GM21717 (cell line): Measurements from ENCODE around the gene CEP72.

Experiments used
- ATAC-seq: cut with Tn5 transposase; IDR thresholded peaks from one replicate; pipeline ENCODE4 v1.9.1; 2021; ENCODE audit warnings: mild to moderate bottlenecking, moderate library complexity; ENCODE audit not compliant: unreplicated experiment

The CEP72 gene

DNA sequence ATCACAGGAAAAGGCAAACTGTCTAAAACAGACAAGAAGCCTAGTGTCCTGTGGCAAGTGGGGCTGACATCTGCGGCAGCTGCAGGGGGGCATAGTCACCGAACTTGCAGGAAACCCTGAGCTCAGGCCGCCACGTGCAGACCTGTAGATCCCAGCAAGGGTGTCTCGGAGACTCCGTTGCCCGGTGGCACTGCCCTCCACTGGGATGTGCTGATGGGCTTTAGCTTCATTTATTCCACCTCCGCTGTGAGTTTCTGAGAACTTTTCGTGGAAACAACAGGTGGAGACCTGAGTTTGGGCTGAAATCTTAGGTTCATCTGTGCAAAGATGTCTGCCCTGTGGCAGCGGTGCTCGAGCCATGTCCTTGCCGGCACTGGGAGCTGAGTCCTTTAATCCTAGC lies 22.1 kb downstream of the CEP72 start:
- no peak for ATAC-seq

DNA sequence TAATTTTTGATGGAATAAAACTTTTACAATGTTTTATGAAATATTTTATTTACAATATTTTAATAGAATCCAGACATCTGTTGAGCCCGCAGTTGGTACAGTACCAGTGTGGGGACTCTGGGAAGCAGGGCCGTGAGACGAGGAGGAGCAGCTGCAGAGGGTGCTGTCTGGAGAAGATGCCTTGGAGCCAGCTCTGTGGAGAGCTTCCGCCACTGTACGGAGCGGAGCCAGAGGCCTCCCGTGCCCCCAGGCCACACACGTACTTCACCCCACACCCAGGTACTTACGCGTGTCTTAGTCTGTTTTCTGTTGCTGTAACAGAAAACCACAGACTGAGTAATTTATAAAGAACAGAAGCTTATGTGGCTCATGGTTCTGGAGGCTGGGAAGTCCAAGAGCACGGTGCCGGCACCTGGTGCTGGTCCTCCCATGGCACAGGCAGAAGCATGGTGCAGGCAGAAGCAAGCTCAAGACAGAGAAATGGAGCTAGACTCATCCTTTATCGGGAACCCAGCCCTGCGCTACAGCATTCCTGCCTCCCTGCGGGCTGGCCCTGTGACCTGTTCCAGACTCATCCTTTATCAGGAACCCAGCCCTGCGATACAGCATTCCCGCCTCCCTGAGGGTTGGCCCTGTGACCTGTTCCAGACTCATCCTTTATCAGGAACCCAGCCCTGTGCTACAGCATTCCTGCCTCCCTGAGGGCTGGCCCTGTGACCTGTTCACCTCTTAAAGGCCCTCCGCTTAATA lies 23.3 kb downstream of the CEP72 start:
- no peak for ATAC-seq

- ATAC-seq: no peak
Measured at GRCh38 chr5:636951-637350, 24.8 kb downstream of the CEP72 start.

- ATAC-seq: no peak
Measured at GRCh38 chr5:637581-638450, 25.7 kb downstream of the CEP72 start.

DNA sequence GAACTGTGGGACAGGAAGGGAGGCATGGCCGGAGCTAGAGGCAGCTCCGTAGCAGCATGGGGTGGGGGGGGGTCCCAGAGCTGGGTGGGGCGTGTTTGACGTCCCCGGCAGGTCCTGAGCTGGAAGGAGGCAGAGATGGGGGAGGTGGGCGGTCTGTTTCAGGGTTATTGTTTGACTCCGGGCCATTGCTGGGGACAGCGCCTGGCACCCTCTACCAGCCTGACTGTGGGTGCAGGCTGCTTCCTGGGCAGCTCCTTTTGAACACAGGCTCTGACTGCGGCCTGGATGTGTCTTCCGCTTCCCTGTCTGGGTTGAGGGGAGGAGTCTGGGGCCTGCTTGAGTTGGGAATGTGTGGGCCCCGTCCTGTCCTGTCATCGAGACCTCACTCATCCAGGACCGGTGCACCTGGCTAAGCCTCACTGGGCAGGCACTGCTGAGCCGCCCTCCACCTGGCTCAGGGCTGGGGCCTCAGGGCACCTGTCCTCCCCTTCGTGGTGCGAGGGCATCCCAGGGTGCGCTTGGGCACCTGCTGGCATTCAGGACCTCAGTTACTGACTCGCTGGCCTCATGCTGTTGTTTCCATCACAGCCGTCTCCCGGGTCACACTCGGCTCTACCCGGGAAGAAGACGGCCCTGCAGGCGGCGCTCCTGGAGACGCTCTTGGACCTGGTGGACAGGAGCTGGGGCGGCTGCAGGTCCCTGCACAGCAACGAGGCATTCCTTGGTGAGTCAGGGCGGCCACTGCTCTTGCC lies 26.5 kb downstream of the CEP72 start:
- ATAC-seq: no peak

- no peak for ATAC-seq
Measured at GRCh38 chr5:639253-639530, 27.1 kb downstream of the CEP72 start.

DNA sequence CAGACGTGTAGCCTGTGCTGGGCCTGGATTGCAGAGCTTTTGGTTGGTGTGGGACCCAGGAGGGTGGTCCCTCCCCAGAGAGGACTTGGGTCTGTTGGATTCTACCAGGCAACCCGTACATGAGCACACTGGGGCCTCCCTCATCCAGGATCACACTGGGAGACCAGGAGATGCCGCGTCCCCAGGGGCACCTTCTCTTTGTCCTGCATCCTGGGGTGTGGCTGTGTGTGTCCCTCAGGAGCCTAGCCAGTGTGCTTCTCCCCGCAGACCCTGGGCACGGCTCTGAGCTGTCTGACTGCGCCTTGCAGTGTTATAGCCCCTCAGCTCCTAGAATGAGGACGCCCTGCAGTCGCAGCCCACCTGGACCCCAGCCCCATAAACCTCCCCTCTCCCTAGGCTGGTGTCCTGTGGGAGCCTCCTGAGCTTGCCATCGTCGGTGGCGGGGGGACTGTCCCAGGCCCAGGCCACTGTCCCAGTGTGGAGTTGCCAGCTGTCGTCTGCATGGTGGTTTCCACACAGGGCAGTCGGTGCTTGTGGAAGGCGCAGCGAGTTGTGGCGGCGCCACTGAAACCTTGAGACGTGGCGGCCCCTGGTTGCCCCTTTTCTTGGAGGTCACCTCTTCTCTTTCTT lies 27.6 kb downstream of the CEP72 start:
- no peak for ATAC-seq

GRCh38 chr5:640461-641330 lies 28.6 kb downstream of the CEP72 start:
- ATAC-seq: no peak

- no peak for ATAC-seq
Measured at GRCh38 chr5:641331-641765, 29.2 kb downstream of the CEP72 start.

DNA sequence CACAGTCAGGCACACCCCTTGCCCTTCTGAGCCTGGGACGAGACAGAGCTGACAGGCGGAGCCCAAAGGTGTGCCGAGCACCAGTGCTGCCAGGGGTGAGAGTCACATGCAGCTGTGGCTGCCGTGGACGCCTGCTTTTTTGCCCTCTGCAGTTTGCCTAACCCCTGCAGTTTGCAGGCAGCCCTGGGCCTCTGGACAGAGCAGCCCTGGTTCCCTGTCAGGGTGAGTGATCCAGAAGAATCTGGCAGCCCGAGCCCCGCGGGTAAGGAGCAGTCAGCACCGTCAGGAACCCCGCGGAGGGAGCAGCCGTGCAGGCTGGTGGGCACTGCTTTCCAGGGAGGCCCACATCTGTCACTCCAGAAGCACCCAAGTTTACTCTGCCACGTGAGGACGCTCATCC lies 30.3 kb downstream of the CEP72 start:
- ATAC-seq: no peak

DNA sequence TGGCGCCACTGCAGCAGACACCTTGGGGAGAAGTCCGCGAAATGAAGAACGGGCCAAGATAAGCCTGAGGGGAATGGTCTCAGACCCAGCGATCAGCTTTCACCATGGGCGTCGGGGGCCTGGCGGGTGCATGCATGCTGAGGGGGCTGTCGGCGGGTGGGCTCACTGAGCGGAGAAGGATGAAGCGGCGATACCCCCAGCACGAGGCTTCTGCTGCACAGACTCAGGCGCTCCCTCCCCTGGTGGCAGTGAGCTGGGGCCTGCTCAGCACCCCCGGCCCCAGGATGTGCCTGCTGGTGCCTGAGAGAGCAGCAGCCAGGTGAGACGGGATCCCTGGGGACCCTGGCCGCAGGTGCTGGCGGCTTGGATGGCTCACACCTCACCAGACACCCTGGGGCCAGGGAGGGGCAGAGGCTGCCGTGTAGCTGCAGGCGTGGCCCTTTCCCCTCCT lies 31.2 kb downstream of the CEP72 start:
- peak; percentile 23 for ATAC-seq

DNA sequence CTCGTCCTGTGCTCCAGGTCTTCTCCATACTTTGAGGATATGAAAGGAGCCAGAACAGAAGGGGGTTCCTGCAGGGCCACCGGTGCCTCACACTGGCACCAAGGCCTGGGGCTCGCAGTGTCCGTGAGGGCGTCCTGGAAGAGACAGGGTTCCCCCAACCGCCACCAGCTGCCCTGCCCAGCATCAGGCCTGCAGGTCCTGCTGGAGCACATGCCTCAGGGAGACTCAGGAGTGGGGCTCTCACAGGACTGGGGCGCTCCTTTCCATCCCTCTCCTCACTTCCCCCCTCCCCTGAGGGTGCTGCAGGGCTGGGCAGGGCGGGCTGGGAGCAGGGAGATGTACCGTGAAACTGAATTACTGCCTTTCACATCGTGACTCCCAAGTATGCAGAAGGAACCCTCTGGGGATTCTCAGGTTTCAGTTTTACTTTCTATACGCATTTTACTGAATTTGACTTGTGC lies 31.7 kb downstream of the CEP72 start:
- ATAC-seq: peak; percentile 62

DNA sequence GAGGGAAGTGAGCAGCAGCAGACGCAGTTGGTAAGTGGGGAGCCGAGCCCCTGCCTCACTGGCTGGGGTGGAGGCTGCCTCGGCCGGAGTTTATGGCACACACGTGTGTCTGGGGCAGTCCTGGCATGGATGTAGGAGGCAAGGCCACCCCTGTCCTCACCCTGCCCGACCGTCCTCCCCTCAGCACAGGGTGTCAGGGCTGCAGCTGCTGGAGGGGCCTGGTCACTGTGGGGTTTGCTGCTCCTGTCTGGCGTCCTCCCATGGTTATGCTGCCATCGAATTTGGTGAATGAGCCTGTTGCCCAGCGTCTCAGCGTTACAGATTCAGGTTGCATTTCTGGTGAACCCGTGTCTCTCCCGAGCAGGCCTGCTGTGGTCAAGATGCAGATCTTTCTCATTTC lies 32.4 kb downstream of the CEP72 start:
- ATAC-seq: no peak

DNA sequence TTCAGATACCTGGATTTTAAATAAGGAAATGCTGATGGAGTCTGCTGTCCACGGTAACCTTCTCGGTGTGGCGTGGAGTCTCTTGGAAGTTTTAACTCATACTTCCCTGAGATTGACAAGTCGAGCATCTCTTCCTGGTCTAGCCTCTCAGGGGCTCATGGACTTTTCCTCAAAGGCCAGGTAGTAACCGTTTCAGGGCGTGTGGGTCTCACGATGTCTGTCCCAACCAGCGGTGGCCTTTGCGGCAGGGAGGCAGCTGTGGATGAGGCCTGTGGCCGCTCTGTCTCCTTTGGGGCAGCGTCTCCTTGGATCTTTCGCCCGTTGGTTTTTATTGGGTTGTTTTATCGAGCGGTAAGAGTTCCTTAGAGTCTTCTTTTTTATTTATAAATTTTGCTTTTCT lies 32.8 kb downstream of the CEP72 start:
- ATAC-seq: no peak

DNA sequence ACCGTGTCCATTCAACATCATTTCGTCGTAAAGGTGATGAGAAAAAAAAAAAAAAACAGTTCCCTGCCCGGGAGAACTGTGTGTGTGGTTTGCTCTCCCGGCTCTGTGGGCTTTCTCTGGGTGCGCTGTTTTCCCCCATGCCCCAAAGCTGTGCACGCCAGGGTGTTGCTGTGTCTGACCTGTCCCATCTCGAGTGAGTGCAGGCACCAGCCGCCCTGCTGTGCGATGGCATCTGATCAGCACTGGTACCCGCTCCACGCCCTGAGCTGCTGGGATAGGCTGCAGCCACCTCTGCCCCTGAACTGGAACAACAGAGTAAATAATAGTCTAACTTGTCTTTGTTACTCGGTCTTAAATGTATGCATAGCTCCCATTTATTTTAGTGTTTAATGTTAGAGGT lies 33.3 kb downstream of the CEP72 start:
- no peak for ATAC-seq

- no peak for ATAC-seq
Measured at GRCh38 chr5:646396-647201, 34.5 kb downstream of the CEP72 start.

- ATAC-seq: no peak
Measured at GRCh38 chr5:647311-647710, 35.2 kb downstream of the CEP72 start.

GRCh38 chr5:647727-648126 lies 35.6 kb downstream of the CEP72 start:
- no peak for ATAC-seq

- no peak for ATAC-seq
Measured at GRCh38 chr5:651296-652022, 39.3 kb downstream of the CEP72 start.
